Fibroblast of the aortic adventitia (primary cell): ENCODE results near the gene TMEM120A. TPM values are rescaled to one million over a fixed set of nuclear protein-coding genes. Genes with fewer than 3 reads are reported as not detected.

Source experiments
- DNase-seq: peaks from one replicate; pipeline ENCODE4 v3.0.0-alpha.2; 2010; ENCODE audit warnings: low read depth
- H3K4me3 ChIP-seq: 2 replicates; pipeline ENCODE4 v1.5.1; 2011; ENCODE audit warnings: low read depth, mild to moderate bottlenecking, control low read depth, low read length, moderate library complexity
- CTCF ChIP-seq: IDR thresholded peaks from 2 replicates; pipeline ENCODE4 v1.5.1; 2011; ENCODE audit warnings: mild to moderate bottlenecking, low read length, control low read depth, inconsistent platforms; ENCODE audit not compliant: insufficient read depth
- total RNA-seq: library from RNA; depleted of rRNA; stranded (reverse); fragments of >200 nt; gene quantifications from 2 replicates; pipeline ENCODE4 v1.2.3, GENCODE V29; 2012; ENCODE audit warnings: low replicate concordance

The TMEM120A gene
- total RNA-seq, 1 donor: 28.9 TPM

DNA sequence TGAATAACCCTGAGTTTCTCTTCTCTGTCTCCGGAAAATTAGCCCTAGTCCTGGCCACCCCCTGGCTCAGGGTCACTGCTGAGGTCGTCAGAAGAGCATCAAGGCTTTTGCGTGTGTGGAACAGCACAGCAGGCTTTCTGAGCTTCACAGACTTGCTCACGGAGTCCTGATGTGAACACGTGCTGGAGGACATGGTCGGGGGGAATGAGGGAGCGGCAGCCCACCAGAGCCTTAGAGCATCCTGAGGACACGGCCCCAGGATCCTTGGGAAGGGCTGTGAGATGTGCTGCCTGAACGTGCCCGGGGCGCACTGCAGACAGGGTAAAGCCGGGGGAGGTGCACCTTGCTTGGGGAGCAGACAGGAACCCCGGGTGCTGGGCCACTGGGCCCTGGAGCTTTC, 28.8 kb downstream of the TMEM120A start:
- no peak for DNase-seq
- no peak for TF ChIP-seq CTCF
- no peak overlapping the region for H3K4me3 ChIP-seq

- TF ChIP-seq CTCF: no peak
- DNase-seq: no peak
- no peak overlapping the region for H3K4me3 ChIP-seq
These were observed 30.9 kb downstream of the TMEM120A start for GRCh38 chr7:75963381-75963995.

- no peak overlapping the region for H3K4me3 ChIP-seq
- TF ChIP-seq CTCF: no peak
- peak; percentile 79 for DNase-seq
These were observed 31.6 kb downstream of the TMEM120A start for GRCh38 chr7:75962607-75963380.

DNA sequence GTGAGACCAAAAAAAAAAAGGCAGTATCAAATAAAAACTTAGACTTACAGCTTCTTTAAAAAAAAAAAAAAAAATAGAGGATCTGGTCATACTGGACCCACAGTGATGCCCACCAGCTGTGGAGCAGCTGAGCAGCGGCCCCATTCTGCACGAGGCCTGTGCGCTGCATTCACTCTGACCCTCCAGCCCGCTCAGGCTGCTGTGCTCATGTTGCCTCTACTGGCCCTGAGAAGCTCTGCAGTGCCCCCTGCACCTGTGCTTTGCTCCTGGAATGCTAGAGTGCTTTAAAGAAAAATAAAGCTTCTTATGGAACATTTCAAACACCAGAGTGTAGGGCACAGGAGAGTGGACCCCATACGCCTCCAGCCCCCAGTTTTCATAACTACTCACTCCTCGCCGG, 33.2 kb downstream of the TMEM120A start:
- no peak overlapping the region for H3K4me3 ChIP-seq
- no peak for DNase-seq
- TF ChIP-seq CTCF: peak; percentile 1

DNA sequence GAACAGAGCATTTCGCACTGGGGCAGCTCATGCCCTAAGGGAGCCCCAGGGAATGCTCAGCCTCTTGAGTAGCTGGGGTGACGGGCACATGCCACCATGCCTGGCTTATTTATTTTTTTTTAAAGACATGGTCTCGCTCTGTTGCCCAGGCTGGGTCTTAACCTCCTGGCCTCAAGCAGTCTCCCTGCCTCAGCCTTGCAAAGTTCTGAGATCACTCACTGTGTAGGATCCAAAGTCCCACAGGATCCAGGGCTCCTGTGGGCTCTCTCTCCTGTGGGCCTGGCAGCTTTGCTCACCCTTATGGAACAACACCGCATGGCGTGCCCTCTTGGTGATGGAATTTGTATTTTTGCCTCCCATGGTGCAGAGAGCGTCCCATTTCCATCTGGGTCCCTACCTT, 34.0 kb downstream of the TMEM120A start:
- TF ChIP-seq CTCF: no peak
- DNase-seq: no peak
- no peak overlapping the region for H3K4me3 ChIP-seq

DNA sequence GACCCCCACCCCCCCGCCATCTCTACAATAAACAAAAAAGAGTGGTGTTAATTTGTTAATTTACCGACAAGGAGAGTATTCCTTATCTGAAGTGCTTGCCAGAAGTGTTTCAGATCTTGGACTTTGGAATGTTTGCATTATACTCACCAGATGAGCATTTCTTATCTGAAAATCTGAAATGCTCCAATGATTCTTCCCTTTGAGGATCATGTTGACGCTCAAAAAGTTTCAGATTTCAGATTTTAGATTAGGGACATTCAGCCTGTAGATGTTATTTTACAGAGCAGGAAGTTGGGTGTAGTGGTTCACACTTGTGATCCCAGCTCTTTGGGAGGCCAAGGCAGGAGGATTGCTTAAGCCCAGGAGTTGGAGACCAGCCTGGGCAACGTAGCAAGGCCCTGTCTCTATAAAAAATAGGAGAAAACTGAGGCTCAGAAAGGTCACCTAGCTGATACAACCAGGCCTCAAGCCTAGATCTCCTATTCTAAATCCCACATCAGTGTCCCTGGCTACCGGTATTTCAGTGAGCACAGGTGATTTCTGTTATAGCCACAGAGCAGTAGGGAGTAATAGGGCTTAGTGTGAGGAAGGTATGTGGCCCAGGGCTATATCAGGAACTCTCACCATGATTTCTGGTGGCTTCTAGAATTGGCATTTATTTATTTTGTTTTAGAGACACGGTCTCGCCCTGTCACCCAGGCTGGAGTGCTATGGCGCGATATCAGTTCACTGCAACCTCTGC, 35.4 kb downstream of the TMEM120A start:
- DNase-seq: no peak
- TF ChIP-seq CTCF: no peak
- H3K4me3 ChIP-seq: no peak overlapping the region
